Astrocyte of the spinal cord (primary cell): ENCODE measurements around the gene DRC7.

ENCODE experiments used
- DNase-seq: peaks from one replicate; pipeline ENCODE4 v3.0.0; 2011; ENCODE audit warnings: low read depth, low spot score
- H3K4me3 ChIP-seq: 2 replicates; pipeline ENCODE4 v1.5.1; 2011; ENCODE audit warnings: low read depth, mild to moderate bottlenecking, low read length, moderate library complexity
- CTCF ChIP-seq: IDR thresholded peaks from 2 replicates; pipeline ENCODE4 v1.5.1; 2012; ENCODE audit warnings: low read depth, mild to moderate bottlenecking, low read length, inconsistent platforms
- in situ Hi-C: cut with HindIII; loops from 2 replicates; pipeline ENCODE4 v1.10.0; 2017; ENCODE audit warnings: low sequenced_read_pairs

The DRC7 gene

GRCh38 chr16:57765160-57765728 is 70.6 kb downstream of the DRC7 start:
- in situ Hi-C loops, result no loop called here
- TF ChIP-seq CTCF, result no peak
- no peak overlapping the region for H3K4me3 ChIP-seq
- no peak for DNase-seq

GRCh38 chr16:57766714-57767348 is 72.2 kb downstream of the DRC7 start:
- DNase-seq, result no peak
- no peak overlapping the region for H3K4me3 ChIP-seq
- in situ Hi-C loops, result no loop called here
- TF ChIP-seq CTCF, result no peak

- H3K4me3 ChIP-seq, result no peak overlapping the region
- no peak for DNase-seq
- no peak for TF ChIP-seq CTCF
- in situ Hi-C loops, result no loop called here
Observed at GRCh38 chr16:57769541-57770145, 75.0 kb downstream of the DRC7 start.

- in situ Hi-C loops, result no loop called here
- TF ChIP-seq CTCF, result no peak
- DNase-seq, result no peak
- no peak overlapping the region for H3K4me3 ChIP-seq
Observed at GRCh38 chr16:57770361-57770760, 75.8 kb downstream of the DRC7 start.

- in situ Hi-C loops, result no loop called here
- DNase-seq, result no peak
- H3K4me3 ChIP-seq, result no peak overlapping the region
- TF ChIP-seq CTCF, result no peak
Observed at GRCh38 chr16:57771141-57771785, 76.7 kb downstream of the DRC7 start.

- no peak for TF ChIP-seq CTCF
- DNase-seq, result no peak
- in situ Hi-C loops, result no loop called here
- no peak overlapping the region for H3K4me3 ChIP-seq
Observed at GRCh38 chr16:57773019-57773418, 78.4 kb downstream of the DRC7 start.
